MCF 10A (cell line): ENCODE data around the gene SMTNL1. TPM values are rescaled to one million over a fixed set of nuclear protein-coding genes. Genes with fewer than 3 reads are reported as not detected.

Experiments used
- BruUV-seq: library from RNA; stranded (reverse); fragments of 400-500 nt; replicated peaks from 2 replicates; lab custom pipeline; 2021; lab: Mats Ljungman, UMichigan
- CTCF ChIA-PET: fragments of 300-600 bp; sonication (Branson Sonifier 250); formaldehyde crosslinking; extraction: SDS; loops from one replicate; lab custom pipeline; 2021; ENCODE audit warnings: antibody characterized with exemption, inconsistent platforms; lab: Yijun Ruan, JAX
- POLR2A ChIA-PET: fragments of 300-600, 350-650 bp; sonication (Branson Sonifier 250); formaldehyde crosslinking; extraction: SDS; loops from one replicate; lab custom pipeline; 2020; ENCODE audit warnings: antibody characterized with exemption, inconsistent platforms; lab: Yijun Ruan, JAX
- DNase-seq: peaks from one replicate; pipeline ENCODE4 v3.0.0-alpha.2; 2018; ENCODE audit not compliant: unreplicated experiment
- H3K27ac Mint-ChIP-seq: one replicate; pipeline ENCODE4 v1.8.0; 2022; ENCODE audit warnings: mild to moderate bottlenecking, low read depth, mixed read lengths; ENCODE audit not compliant: unreplicated experiment
- H3K27me3 Mint-ChIP-seq: one replicate; pipeline ENCODE4 v1.8.0; 2022; ENCODE audit warnings: mixed read lengths; ENCODE audit not compliant: insufficient read depth, unreplicated experiment
- H3K36me3 Mint-ChIP-seq: one replicate; pipeline ENCODE4 v1.8.0; 2022; ENCODE audit warnings: mild to moderate bottlenecking, moderate library complexity, mixed read lengths; ENCODE audit not compliant: insufficient read depth, unreplicated experiment
- H3K4me1 Mint-ChIP-seq: one replicate; pipeline ENCODE4 v1.8.0; 2022; ENCODE audit warnings: mixed read lengths; ENCODE audit not compliant: insufficient read depth, unreplicated experiment
- H3K4me3 Mint-ChIP-seq: one replicate; pipeline ENCODE4 v1.8.0; 2022; ENCODE audit warnings: mild to moderate bottlenecking, moderate library complexity, mixed read lengths; ENCODE audit not compliant: unreplicated experiment
- H3K9me3 Mint-ChIP-seq: one replicate; pipeline ENCODE4 v1.8.0; 2022; ENCODE audit warnings: mixed read lengths; ENCODE audit not compliant: unreplicated experiment
- intact Hi-C: fragments of 100-400 bp; cut with micrococcal nuclease; formaldehyde crosslinking; loops from 2 replicates; pipeline ENCODE4 v1.14.1; 2022
- total RNA-seq: library from RNA; stranded (reverse); gene quantifications from 2 replicates; pipeline ENCODE4 v1.2.3, GENCODE V29; 2022
- TF ChIP-seq, protein P1 (sequence below): fragments of 200-600 bp; IDR thresholded peaks from one replicate; pipeline ENCODE4 v1.8.0; 2022; ENCODE audit warnings: antibody characterized with exemption, mild to moderate bottlenecking; ENCODE audit not compliant: unreplicated experiment

The SMTNL1 gene
- total RNA-seq, 1 experiment from 2014 or later, result not detected

DNA sequence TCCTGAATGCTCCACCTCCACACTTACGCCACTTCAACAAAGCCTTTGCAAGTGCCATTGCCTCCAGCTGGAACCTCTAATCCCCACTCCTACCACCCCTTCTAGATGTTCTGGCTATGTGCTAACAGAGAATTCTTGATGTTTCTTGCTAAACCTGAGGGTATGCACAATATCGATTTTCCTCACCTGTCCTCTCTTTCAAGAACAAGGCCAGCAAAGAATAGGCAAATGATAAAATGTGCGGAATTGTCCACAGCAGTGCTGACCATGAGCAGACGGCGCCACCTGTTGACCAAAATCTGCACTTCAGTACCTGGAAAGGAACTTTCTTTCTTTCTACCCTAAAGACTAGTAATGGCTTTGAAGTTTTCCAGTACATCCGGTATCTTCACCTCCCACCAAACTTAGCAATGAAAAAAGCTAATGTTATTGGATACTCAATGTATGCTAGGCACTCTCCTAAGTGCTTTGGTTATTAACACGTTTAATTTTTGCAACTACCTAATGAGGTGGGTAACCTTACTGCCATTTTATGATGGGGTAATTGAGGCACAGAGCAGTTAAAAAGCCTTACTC is 10.3 kb upstream of the SMTNL1 start:
- CTCF ChIA-PET, result interaction anchor here (0.6 to 8.1 kb wide), 71 partner anchors 9 to 1098 kb away, joined by 3 to 254 read pairs (median 4); partner anchors contain the start of genes P2RX3, RTN4RL2, SELENOH and SLC43A1

DNA sequence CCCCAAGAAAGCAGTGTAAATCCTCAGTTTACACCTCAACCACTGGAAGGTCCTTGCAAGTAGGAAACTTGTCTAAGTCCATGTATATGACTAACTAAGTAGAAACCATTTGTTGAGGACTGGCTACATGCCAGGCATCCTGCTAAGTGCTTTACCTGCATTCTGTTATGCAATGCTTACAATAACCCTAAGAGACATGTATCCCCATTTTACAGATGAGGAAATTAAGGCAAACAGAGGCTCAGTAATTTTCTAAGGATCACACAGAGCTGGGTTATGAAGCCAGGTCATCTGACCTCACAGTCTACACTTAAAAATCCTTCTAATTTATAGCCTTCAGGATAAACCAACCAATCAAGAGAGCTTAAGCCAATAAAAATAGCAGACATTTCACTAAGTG is 8.4 kb upstream of the SMTNL1 start:
- DNase-seq, result peak; percentile 41
- Mint-ChIP-seq H3K4me3 (peak overlapping the region; percentile 19), H3K4me1 (peaks cover 11% of the 10 kb centered on the region), H3K27me3 (no peaks in the 10 kb centered on the region), H3K9me3 (no peaks in the 10 kb centered on the region), H3K36me3 (peaks cover 16% of the 10 kb centered on the region), H3K27ac (no peak overlapping the region)
- POLR2A ChIA-PET, result interaction anchor here (0.7 to 2.2 kb wide), 10 partner anchors 13 to 185 kb away, joined by 3 to 11 read pairs (median 4); partner anchors contain the start of genes SLC43A1 and SLC43A3
- TF ChIP-seq, protein P1, sequence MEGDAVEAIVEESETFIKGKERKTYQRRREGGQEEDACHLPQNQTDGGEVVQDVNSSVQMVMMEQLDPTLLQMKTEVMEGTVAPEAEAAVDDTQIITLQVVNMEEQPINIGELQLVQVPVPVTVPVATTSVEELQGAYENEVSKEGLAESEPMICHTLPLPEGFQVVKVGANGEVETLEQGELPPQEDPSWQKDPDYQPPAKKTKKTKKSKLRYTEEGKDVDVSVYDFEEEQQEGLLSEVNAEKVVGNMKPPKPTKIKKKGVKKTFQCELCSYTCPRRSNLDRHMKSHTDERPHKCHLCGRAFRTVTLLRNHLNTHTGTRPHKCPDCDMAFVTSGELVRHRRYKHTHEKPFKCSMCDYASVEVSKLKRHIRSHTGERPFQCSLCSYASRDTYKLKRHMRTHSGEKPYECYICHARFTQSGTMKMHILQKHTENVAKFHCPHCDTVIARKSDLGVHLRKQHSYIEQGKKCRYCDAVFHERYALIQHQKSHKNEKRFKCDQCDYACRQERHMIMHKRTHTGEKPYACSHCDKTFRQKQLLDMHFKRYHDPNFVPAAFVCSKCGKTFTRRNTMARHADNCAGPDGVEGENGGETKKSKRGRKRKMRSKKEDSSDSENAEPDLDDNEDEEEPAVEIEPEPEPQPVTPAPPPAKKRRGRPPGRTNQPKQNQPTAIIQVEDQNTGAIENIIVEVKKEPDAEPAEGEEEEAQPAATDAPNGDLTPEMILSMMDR, result no peak
- intact Hi-C loops, result no loop called here
- no TSS peak for BruUV-seq
- CTCF ChIA-PET, result interaction anchor here (0.6 to 8.1 kb wide), 14 partner anchors 13 to 1040 kb away, joined by 3 to 254 read pairs (median 6); partner anchors contain the start of genes RTN4RL2 and SLC43A1

More for the DNA sequence above, 10.3 kb upstream of the SMTNL1 start:
- Mint-ChIP-seq H3K4me3 (no peak overlapping the region), H3K27me3 (no peaks in the 10 kb centered on the region), H3K9me3 (no peaks in the 10 kb centered on the region), H3K4me1 (peaks cover 11% of the 10 kb centered on the region), H3K27ac (no peak overlapping the region), H3K36me3 (peaks cover 16% of the 10 kb centered on the region)
- peak; percentile 67 for DNase-seq
- intact Hi-C loops, result loop anchor here (1.0 kb wide), 3 partner anchors 34 to 182 kb away; no protein-coding TSS in a partner anchor
- POLR2A ChIA-PET, result interaction anchor here (0.5 to 1.5 kb wide), 3 partner anchors 11 to 1243 kb away, joined by 3 to 5 read pairs (median 5); partner anchors contain the start of gene SLC43A1
- BruUV-seq, result no TSS peak
- TF ChIP-seq, protein P1, result peak; percentile 96

DNA sequence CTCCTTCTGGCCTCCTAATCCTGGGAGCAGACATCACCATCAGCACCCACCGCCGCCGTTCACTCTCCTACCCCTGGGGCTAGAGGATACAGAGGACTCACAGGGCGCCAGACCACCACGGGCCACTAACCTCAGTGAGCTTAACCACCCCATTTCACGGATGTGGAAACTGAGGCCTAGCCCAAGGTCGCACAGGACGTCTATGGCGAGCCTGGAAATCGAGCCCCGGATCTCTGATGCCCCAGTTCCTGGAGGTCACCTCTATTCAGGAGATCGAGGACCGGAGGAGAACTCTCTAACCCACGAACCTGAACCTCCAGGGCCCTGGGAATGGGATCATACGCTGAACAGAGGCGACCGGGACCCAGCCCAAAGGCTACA is 7.2 kb upstream of the SMTNL1 start:
- peak overlapping the region; percentile 79 for H3K27ac Mint-ChIP-seq
- CTCF ChIA-PET, result interaction anchor here (0.6 to 8.1 kb wide), 12 partner anchors 15 to 1038 kb away, joined by 3 to 254 read pairs (median 4); partner anchors contain the start of genes RTN4RL2 and SLC43A1
- H3K4me3 Mint-ChIP-seq, result peak overlapping the region; percentile 96
- BruUV-seq, result no TSS peak
- POLR2A ChIA-PET, result interaction anchor here (0.9 to 2.2 kb wide), 11 partner anchors 15 to 1615 kb away, joined by 3 to 11 read pairs (median 4); partner anchors contain the start of genes CLP1, MED19, SLC43A1 and SLC43A3
- peaks cover 2% of the 10 kb centered on the region for H3K27me3 Mint-ChIP-seq
- H3K9me3 Mint-ChIP-seq, result no peaks in the 10 kb centered on the region
- DNase-seq, result no peak
- TF ChIP-seq, protein P1, result no peak
- intact Hi-C loops, result loop anchor here (1.0 to 10.0 kb wide), 3 partner anchors 39 to 985 kb away; no protein-coding TSS in a partner anchor
- H3K4me1 Mint-ChIP-seq, result peaks cover 11% of the 10 kb centered on the region
- H3K36me3 Mint-ChIP-seq, result peaks cover 10% of the 10 kb centered on the region
